Stimulated activated naive CD4-positive, alpha-beta T cell (primary cell): ENCODE data around the gene EEFSEC.

Experiments used
- DNase-seq, 6 experiments: peaks; one replicate each; lab custom pipeline; 2025; lab: John Stamatoyannopoulos, UW

Gene EEFSEC

GRCh38 chr3:128153156-128154041 lies at the start of gene EEFSEC:
Gene EEFSEC, plus strand, starts transcription at chr3:128153481. Its CDS starts 27 bp downstream, at chr3:128153508.
- DNase-seq = peak; percentile 73 to 88 (median 76)

GRCh38 chr3:128107834-128108233 lies 45.4 kb upstream of the EEFSEC start:
- DNase-seq = no peak

GRCh38 chr3:128111147-128111546 lies 42.1 kb upstream of the EEFSEC start:
- DNase-seq = no peak

GRCh38 chr3:128112357-128112968 lies 40.8 kb upstream of the EEFSEC start:
- peak in 3 of 6 experiments; percentile 9 to 25 (median 17) for DNase-seq

GRCh38 chr3:128113817-128114794 lies 39.2 kb upstream of the EEFSEC start:
- no peak for DNase-seq

- DNase-seq = no peak
These were observed 31.3 kb upstream of the EEFSEC start for GRCh38 chr3:128122013-128122412.

GRCh38 chr3:128123156-128123537 lies 30.1 kb upstream of the EEFSEC start:
- no peak for DNase-seq

- peak; percentile 88 to 99 (median 95) for DNase-seq
These were observed 29.5 kb upstream of the EEFSEC start, which contains the start of gene RUVBL1 for GRCh38 chr3:128123538-128124368. Gene RUVBL1, minus strand, starts transcription at chr3:128123812. Its CDS starts 88 bp downstream, at chr3:128123724.

GRCh38 chr3:128127236-128127635 lies 26.0 kb upstream of the EEFSEC start:
- no peak for DNase-seq

- DNase-seq = no peak
These were observed 25.0 kb upstream of the EEFSEC start for GRCh38 chr3:128128251-128128650.

- no peak for DNase-seq
These were observed 21.2 kb upstream of the EEFSEC start for GRCh38 chr3:128131897-128132646.

- DNase-seq = peak in 4 of 6 experiments; percentile 4 to 24 (median 15)
These were observed 19.9 kb upstream of the EEFSEC start for GRCh38 chr3:128133273-128133883.

GRCh38 chr3:128143496-128143895 lies 9.8 kb upstream of the EEFSEC start:
- no peak for DNase-seq

- no peak for DNase-seq
These were observed 8.6 kb upstream of the EEFSEC start for GRCh38 chr3:128144512-128145187.

- no peak for DNase-seq
These were observed 8.0 kb upstream of the EEFSEC start for GRCh38 chr3:128145279-128145678.

- DNase-seq = no peak
These were observed 7.1 kb upstream of the EEFSEC start for GRCh38 chr3:128146201-128146600.

GRCh38 chr3:128149650-128150049 lies 3.6 kb upstream of the EEFSEC start:
- DNase-seq = no peak

GRCh38 chr3:128151758-128152274 lies 1.5 kb upstream of the EEFSEC start:
- DNase-seq = no peak
